ENCODE data around the gene ZNF165. TPM values are rescaled to one million over a fixed set of nuclear protein-coding genes. Genes with fewer than 3 reads are reported as not detected.

Gene ZNF165
- total and polyA plus RNA-seq, 2 of the 13 experiments (the other 11 are each of a cell fraction or from before 2014, with no cell fraction given): 0.58 to 8.6 TPM

DNA sequence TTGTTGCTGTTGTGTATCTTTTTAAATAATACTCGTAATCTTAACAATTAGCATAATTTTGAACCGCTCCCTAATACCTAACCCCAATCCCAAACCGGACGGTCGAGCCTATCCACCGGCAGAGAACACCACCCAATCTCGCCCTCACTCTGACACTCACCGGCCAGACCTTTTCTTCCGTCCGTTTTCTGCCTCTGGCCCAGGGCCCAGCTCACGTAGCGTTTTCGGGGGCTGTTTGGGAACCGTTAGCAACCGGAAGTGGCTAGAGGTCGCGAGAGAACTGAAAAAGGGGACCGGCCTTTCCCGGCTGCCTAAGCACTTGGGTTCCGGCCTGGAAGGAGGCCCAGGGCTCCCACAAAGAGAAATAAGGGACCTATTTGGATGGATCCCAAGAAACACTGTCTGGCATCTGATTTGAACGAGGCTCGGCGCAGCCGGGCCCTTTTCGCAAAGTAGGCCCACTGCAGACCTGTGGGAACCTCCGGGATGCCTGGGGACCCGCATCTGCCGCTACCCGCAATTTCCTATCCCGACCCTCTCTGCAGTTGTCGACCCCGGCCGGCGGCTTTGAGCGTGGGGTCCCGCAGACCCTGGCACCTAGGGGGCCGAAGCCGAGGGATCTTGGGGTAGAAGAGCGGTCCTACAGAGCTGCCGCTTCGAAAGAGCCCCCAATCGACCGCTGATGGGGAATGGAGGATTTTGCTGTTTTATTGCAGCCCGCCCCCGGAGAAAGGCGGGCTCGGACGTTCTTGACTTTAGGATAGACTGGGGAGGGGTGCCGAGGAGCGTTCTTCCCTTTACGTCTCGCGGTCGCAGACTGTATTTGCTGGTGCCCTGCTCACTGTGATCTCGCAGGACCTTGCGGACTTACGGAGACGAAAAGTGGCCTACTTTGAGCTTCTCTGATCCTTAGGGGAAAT lies 56.5 kb downstream of the ZNF165 start (continued):
- TF ChIP-seq FLYWCH1 (CRISPR knock-in tag; IDR thresholded peaks at IDR 0.05) (peak; percentile 66; the same call in 1 of the 2 replicates), ZEB1 (IDR thresholded peaks at IDR 0.05; ENCODE audit: insufficient replicate concordance, low read depth) (peak; percentile 92), RFX5 (IDR thresholded peaks at IDR 0.05; ENCODE audit: low read depth, low read length) (0 out of 2 replicates have a peak, but pooled peaks have one; percentile 32), NONO (IDR thresholded peaks at IDR 0.05) (no peak), NONO (CRISPR knock-in tag; conservative IDR thresholded peaks at IDR 0.05) (peak; percentile 93), TBX2 (CRISPR knock-in tag; IDR thresholded peaks at IDR 0.05; ENCODE audit: borderline replicate concordance) (peak; percentile 92), ZNF563 (CRISPR knock-in tag; IDR thresholded peaks at IDR 0.05) (peak; percentile 79), ZNF678 (CRISPR knock-in tag; IDR thresholded peaks at IDR 0.05) (peak; percentile 79; the same call in 1 of the 2 replicates), TAF15 (IDR thresholded peaks at IDR 0.05; ENCODE audit: low read depth, low read length, poor library complexity, severe bottlenecking) (peak; percentile 50), TP53 (CRISPR knock-in tag; conservative IDR thresholded peaks at IDR 0.05) (no peak), ZNF484 (CRISPR knock-in tag; IDR thresholded peaks at IDR 0.05; ENCODE audit: borderline replicate concordance, low read depth) (no peak), ELF1 (CRISPR knock-in tag; IDR thresholded peaks at IDR 0.05) (peak; percentile 87), ZSCAN9 (CRISPR knock-in tag; IDR thresholded peaks at IDR 0.05; ENCODE audit: borderline replicate concordance) (peak; percentile 95), THYN1 (CRISPR knock-in tag; IDR thresholded peaks at IDR 0.05; ENCODE audit: borderline replicate concordance, low read depth) (no peak), SOX5 (CRISPR knock-in tag; IDR thresholded peaks at IDR 0.05; ENCODE audit: borderline replicate concordance) (0 out of 2 replicates have a peak, but pooled peaks have one; percentile 70), DNMT1 (CRISPR knock-in tag; IDR thresholded peaks at IDR 0.05) (peak; percentile 60; the same call in 1 of the 2 replicates)
- TF ChIP-seq, protein P1, sequence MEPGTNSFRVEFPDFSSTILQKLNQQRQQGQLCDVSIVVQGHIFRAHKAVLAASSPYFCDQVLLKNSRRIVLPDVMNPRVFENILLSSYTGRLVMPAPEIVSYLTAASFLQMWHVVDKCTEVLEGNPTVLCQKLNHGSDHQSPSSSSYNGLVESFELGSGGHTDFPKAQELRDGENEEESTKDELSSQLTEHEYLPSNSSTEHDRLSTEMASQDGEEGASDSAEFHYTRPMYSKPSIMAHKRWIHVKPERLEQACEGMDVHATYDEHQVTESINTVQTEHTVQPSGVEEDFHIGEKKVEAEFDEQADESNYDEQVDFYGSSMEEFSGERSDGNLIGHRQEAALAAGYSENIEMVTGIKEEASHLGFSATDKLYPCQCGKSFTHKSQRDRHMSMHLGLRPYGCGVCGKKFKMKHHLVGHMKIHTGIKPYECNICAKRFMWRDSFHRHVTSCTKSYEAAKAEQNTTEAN (CRISPR knock-in tag; conservative IDR thresholded peaks at IDR 0.05): peak; percentile 71
- TF ChIP-seq, protein P2, sequence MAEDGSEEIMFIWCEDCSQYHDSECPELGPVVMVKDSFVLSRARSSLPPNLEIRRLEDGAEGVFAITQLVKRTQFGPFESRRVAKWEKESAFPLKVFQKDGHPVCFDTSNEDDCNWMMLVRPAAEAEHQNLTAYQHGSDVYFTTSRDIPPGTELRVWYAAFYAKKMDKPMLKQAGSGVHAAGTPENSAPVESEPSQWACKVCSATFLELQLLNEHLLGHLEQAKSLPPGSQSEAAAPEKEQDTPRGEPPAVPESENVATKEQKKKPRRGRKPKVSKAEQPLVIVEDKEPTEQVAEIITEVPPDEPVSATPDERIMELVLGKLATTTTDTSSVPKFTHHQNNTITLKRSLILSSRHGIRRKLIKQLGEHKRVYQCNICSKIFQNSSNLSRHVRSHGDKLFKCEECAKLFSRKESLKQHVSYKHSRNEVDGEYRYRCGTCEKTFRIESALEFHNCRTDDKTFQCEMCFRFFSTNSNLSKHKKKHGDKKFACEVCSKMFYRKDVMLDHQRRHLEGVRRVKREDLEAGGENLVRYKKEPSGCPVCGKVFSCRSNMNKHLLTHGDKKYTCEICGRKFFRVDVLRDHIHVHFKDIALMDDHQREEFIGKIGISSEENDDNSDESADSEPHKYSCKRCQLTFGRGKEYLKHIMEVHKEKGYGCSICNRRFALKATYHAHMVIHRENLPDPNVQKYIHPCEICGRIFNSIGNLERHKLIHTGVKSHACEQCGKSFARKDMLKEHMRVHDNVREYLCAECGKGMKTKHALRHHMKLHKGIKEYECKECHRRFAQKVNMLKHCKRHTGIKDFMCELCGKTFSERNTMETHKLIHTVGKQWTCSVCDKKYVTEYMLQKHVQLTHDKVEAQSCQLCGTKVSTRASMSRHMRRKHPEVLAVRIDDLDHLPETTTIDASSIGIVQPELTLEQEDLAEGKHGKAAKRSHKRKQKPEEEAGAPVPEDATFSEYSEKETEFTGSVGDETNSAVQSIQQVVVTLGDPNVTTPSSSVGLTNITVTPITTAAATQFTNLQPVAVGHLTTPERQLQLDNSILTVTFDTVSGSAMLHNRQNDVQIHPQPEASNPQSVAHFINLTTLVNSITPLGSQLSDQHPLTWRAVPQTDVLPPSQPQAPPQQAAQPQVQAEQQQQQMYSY (CRISPR knock-in tag; IDR thresholded peaks at IDR 0.05): peak; percentile 37; the same call in 1 of the 2 replicates
- TF ChIP-seq, protein P3, sequence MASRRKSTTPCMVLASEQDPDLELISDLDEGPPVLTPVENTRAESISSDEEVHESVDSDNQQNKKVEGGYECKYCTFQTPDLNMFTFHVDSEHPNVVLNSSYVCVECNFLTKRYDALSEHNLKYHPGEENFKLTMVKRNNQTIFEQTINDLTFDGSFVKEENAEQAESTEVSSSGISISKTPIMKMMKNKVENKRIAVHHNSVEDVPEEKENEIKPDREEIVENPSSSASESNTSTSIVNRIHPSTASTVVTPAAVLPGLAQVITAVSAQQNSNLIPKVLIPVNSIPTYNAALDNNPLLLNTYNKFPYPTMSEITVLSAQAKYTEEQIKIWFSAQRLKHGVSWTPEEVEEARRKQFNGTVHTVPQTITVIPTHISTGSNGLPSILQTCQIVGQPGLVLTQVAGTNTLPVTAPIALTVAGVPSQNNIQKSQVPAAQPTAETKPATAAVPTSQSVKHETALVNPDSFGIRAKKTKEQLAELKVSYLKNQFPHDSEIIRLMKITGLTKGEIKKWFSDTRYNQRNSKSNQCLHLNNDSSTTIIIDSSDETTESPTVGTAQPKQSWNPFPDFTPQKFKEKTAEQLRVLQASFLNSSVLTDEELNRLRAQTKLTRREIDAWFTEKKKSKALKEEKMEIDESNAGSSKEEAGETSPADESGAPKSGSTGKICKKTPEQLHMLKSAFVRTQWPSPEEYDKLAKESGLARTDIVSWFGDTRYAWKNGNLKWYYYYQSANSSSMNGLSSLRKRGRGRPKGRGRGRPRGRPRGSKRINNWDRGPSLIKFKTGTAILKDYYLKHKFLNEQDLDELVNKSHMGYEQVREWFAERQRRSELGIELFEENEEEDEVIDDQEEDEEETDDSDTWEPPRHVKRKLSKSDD (CRISPR knock-in tag; IDR thresholded peaks at IDR 0.05; ENCODE audit: low read depth): peak; percentile 63
- TF ChIP-seq, protein P4, sequence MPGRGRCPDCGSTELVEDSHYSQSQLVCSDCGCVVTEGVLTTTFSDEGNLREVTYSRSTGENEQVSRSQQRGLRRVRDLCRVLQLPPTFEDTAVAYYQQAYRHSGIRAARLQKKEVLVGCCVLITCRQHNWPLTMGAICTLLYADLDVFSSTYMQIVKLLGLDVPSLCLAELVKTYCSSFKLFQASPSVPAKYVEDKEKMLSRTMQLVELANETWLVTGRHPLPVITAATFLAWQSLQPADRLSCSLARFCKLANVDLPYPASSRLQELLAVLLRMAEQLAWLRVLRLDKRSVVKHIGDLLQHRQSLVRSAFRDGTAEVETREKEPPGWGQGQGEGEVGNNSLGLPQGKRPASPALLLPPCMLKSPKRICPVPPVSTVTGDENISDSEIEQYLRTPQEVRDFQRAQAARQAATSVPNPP (CRISPR knock-in tag; IDR thresholded peaks at IDR 0.05): peak; percentile 66

All from HepG2 (cell line).